Erythroblast (primary cell): ENCODE results near the gene HOXB5.

ENCODE experiments used
- DNase-seq, 2 experiments: peaks; one replicate each; lab custom pipeline; 2025; lab: John Stamatoyannopoulos, UW
- GATA1 ChIP-seq: IDR thresholded peaks from 2 replicates; pipeline ENCODE4 v1.6.1; 2011; ENCODE audit warnings: low read depth, mild to moderate bottlenecking, control low read depth, low read length, moderate library complexity
- POLR2A ChIP-seq: IDR thresholded peaks from 2 replicates; pipeline ENCODE4 v1.6.1; 2011; ENCODE audit warnings: mild to moderate bottlenecking, low read length

The HOXB5 gene

GRCh38 chr17:48615963-48616716 lies 22.6 kb upstream of the HOXB5 start:
- DNase-seq, result no peak
- TF ChIP-seq POLR2A (no peak), GATA1 (no peak)

GRCh38 chr17:48615047-48615962 lies 21.7 kb upstream of the HOXB5 start, which contains the start of gene HOXB8:
HOXB8 (minus strand) TSS chr17:48615292; CDS start chr17:48614704, 588 bp downstream.
- DNase-seq, result no peak
- TF ChIP-seq POLR2A (no peak), GATA1 (no peak)

- DNase-seq, result peak; percentile 23 to 30
- no peak for TF ChIP-seq GATA1
- TF ChIP-seq POLR2A, result no peak
Observed at GRCh38 chr17:48613862-48614694, 20.5 kb upstream of the HOXB5 start.

GRCh38 chr17:48612854-48613691 lies 19.5 kb upstream of the HOXB5 start:
- no peak for TF ChIP-seq POLR2A
- no peak for TF ChIP-seq GATA1
- peak; percentile 47 for DNase-seq

- DNase-seq, result peak in 1 of 2 experiments; percentile 30
- TF ChIP-seq POLR2A, result no peak
- TF ChIP-seq GATA1, result no peak
Observed at GRCh38 chr17:48612456-48612853, 18.9 kb upstream of the HOXB5 start.

- no peak for DNase-seq
Observed at GRCh38 chr17:48611681-48612455, 18.3 kb upstream of the HOXB5 start.

GRCh38 chr17:48611213-48611612 lies 17.6 kb upstream of the HOXB5 start:
- DNase-seq, result no peak
- TF ChIP-seq POLR2A, result no peak
- no peak for TF ChIP-seq GATA1

More at GRCh38 chr17:48611681-48612455, 18.3 kb upstream of the HOXB5 start:
- no peak for TF ChIP-seq POLR2A

- TF ChIP-seq GATA1 (no peak), POLR2A (no peak)
- DNase-seq, result peak; percentile 42 to 62
Observed at GRCh38 chr17:48610282-48611211, 17.0 kb upstream of the HOXB5 start, which contains the start of gene HOXB7. HOXB7 (minus strand) TSS chr17:48611017; CDS start chr17:48610918, 99 bp downstream.

GRCh38 chr17:48609759-48610281 lies 16.2 kb upstream of the HOXB5 start:
- TF ChIP-seq POLR2A (no peak), GATA1 (no peak)
- DNase-seq, result no peak

GRCh38 chr17:48609033-48609432 lies 15.5 kb upstream of the HOXB5 start:
- no peak for TF ChIP-seq POLR2A

GRCh38 chr17:48608494-48608834 lies 14.9 kb upstream of the HOXB5 start:
- TF ChIP-seq GATA1, result no peak
- no peak for DNase-seq

More at GRCh38 chr17:48609033-48609432, 15.5 kb upstream of the HOXB5 start:
- DNase-seq, result no peak
